GM12891 (cell line): ENCODE data around the gene CREB1.
"Not testable (repeated sequence)": the region's sequence is repeated elsewhere in the genome, so short reads cannot be mapped to it uniquely, and the experiment has no call there.

Experiments
- DNase-seq: peaks from one replicate; pipeline ENCODE4 v3.0.0; 2011; ENCODE audit warnings: low spot score; ENCODE audit not compliant: insufficient read length
- FAIRE-seq: peaks from 2 replicates; lab custom pipeline; 2011; peaks lifted over from hg19 to GRCh38; lab: Jason Lieb, UNC
- PAX5 ChIP-seq: IDR thresholded peaks from 2 replicates; pipeline ENCODE4 v1.6.1; 2011; ENCODE audit warnings: low read length, moderate library complexity, mild to moderate bottlenecking; ENCODE audit not compliant: insufficient read depth, severe bottlenecking
- POLR2A ChIP-seq: IDR thresholded peaks from 2 replicates; pipeline ENCODE4 v1.6.1; 2011; ENCODE audit warnings: low read depth, low read length, control low read depth
- POLR2AphosphoS5 ChIP-seq: IDR thresholded peaks from 2 replicates; pipeline ENCODE4 v1.6.1; 2011; ENCODE audit warnings: low read depth, low read length, control low read depth
- POU2F2 ChIP-seq: IDR thresholded peaks from 2 replicates; pipeline ENCODE4 v1.6.1; 2011; ENCODE audit warnings: low read depth, mild to moderate bottlenecking, control low read depth, low read length, moderate library complexity
- SPI1 ChIP-seq: IDR thresholded peaks from 2 replicates; pipeline ENCODE4 v1.6.1; 2011; ENCODE audit warnings: low read depth, low read length, control low read depth
- TAF1 ChIP-seq: IDR thresholded peaks from 2 replicates; pipeline ENCODE4 v1.6.1; 2011; ENCODE audit warnings: low read depth, low read length, control low read depth

Gene CREB1

DNA sequence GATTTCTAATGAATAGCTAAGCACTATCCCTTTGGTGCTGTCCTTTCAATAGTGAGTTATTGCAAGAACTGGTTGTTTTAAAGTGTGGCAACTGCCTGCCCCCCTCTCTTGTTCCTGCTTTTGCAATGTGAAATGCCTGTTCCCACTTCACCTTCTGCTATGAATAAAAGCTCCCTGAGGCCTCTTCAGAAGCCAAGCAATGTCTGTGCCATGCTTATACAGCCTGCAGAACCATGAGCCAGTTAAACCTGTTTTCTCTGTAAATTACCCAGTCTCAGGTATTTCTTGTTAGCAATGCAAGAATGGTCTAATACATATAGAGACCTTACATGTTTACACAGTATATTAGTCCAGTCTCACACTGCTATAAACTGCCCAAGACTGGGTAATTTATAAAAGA, 110.4 kb downstream of the CREB1 start:
- DNase-seq: no peak
- TF ChIP-seq POLR2A (no peak), SPI1 (no peak), PAX5 (no peak), POLR2AphosphoS5 (no peak), TAF1 (no peak), POU2F2 (no peak)
- no peak for FAIRE-seq

DNA sequence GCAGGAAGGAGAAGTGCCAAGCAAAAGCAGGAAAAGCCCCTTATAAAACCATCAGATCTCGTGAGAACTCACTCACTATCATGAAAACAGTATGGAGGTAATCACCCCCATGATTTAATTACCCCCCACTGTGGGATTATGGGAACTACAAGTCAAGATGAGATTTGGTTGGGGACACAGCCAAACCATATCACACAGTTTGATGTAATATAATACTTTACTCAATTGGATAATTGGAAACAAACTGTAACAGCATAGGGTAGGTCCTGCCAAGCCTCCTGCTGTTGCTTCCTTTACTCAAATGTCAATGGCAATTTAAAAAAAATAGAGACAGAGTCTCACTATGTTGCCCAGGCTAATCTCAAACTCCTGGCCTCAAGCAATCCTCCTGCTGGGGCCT, 110.9 kb downstream of the CREB1 start:
- no peak for TF ChIP-seq SPI1
- no peak for TF ChIP-seq TAF1
- no peak for TF ChIP-seq POU2F2
- no peak for TF ChIP-seq PAX5
- TF ChIP-seq POLR2A: no peak
- DNase-seq (no peak), FAIRE-seq (no peak)

DNA sequence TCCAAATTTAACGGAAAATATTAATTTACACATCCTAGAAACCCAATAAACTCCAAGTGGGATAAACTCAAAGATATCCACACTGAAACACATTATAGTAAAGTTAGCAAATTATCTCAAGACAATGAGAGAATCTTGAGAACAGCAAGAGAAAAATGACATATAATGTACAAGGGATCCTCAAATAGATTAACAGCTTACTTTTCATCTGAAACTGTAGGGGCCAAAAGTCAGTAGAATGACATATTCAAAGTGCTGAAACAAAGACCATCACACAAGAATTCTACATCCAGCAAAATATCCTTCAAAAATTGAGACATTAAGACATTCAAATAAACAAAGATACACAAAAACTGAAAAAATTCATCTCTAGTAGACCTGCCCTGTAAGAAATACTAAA, 114.1 kb downstream of the CREB1 start:
- FAIRE-seq (no peak), DNase-seq (no peak)
- TF ChIP-seq POLR2A (no peak), POU2F2 (no peak), TAF1 (no peak), PAX5 (no peak), POLR2AphosphoS5 (no peak), SPI1 (no peak)

DNA sequence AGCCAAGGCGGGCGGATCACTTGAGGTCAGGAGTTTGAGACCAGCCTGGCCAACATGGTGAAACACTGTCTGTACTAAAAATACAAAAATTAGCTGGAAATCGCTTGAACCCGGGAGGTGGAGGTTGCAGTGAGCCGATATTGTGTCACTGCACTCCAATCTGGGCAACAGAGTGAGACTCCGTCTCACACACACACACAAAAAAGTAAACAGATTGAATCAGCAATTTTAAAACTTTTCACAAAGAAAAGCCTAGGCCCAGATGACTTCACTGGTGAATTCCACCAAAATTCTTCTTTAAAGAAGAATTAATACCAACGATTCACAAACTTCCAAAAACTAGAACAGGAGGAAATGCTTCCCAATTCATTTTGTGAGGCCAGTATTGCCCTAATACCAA, 116.8 kb downstream of the CREB1 start:
- FAIRE-seq: not testable (repeated sequence)

More for the DNA sequence above, 116.8 kb downstream of the CREB1 start:
- not testable (repeated sequence) for DNase-seq
